ENCODE data around the gene TDP1.

Gene TDP1

GRCh38 chr14:90056826-90057225 is 101.1 kb downstream of the TDP1 start:
- Histone ChIP-seq H3K4me1 (ENCODE audit: insufficient read depth, poor library complexity, severe bottlenecking) (peaks cover 3% of the 10 kb centered on the region), H3K9me3 (ENCODE audit: severe bottlenecking) (no peaks in the 10 kb centered on the region), H3K27me3 (ENCODE audit: insufficient read depth, poor library complexity, severe bottlenecking) (peaks cover 78% of the 10 kb centered on the region), H3K27ac (ENCODE audit: poor library complexity, severe bottlenecking) (no peak overlapping the region), H3K4me3 (ENCODE audit: severe bottlenecking) (no peak overlapping the region), H3K36me3 (ENCODE audit: low read depth) (no peaks in the 10 kb centered on the region)
- no peak for TF ChIP-seq CTCF (IDR thresholded peaks at IDR 0.05; ENCODE audit: poor library complexity, severe bottlenecking)
- no peak for ATAC-seq (ENCODE audit: low read depth)
- DNase-seq (ENCODE audit: low spot score) = no peak

- Histone ChIP-seq H3K4me1 (ENCODE audit: insufficient read depth, poor library complexity, severe bottlenecking) (no peaks in the 10 kb centered on the region), H3K36me3 (ENCODE audit: low read depth) (no peaks in the 10 kb centered on the region), H3K9me3 (ENCODE audit: severe bottlenecking) (no peaks in the 10 kb centered on the region), H3K27me3 (ENCODE audit: insufficient read depth, poor library complexity, severe bottlenecking) (peaks cover 81% of the 10 kb centered on the region), H3K4me3 (ENCODE audit: severe bottlenecking) (no peak overlapping the region), H3K27ac (ENCODE audit: poor library complexity, severe bottlenecking) (no peak overlapping the region)
- no peak for TF ChIP-seq CTCF (IDR thresholded peaks at IDR 0.05; ENCODE audit: poor library complexity, severe bottlenecking)
- ATAC-seq (ENCODE audit: low read depth) = no peak
- DNase-seq (ENCODE audit: low spot score) = no peak
Measured at GRCh38 chr14:90058876-90059458, 103.2 kb downstream of the TDP1 start.

- Histone ChIP-seq H3K36me3 (ENCODE audit: low read depth) (no peaks in the 10 kb centered on the region), H3K27me3 (ENCODE audit: insufficient read depth, poor library complexity, severe bottlenecking) (peaks cover 87% of the 10 kb centered on the region), H3K4me1 (ENCODE audit: insufficient read depth, poor library complexity, severe bottlenecking) (no peaks in the 10 kb centered on the region), H3K4me3 (ENCODE audit: severe bottlenecking) (peak overlapping the region; percentile 21), H3K9me3 (ENCODE audit: severe bottlenecking) (no peaks in the 10 kb centered on the region), H3K27ac (ENCODE audit: poor library complexity, severe bottlenecking) (no peak overlapping the region)
- ATAC-seq (ENCODE audit: low read depth) (peak; percentile 87), DNase-seq (ENCODE audit: low spot score) (peak; percentile 68)
- TF ChIP-seq CTCF (IDR thresholded peaks at IDR 0.05; ENCODE audit: poor library complexity, severe bottlenecking) = peak; percentile 67
Measured at GRCh38 chr14:90060312-90060964, 104.7 kb downstream of the TDP1 start.

- no peaks in the 10 kb centered on the region for H3K4me1 ChIP-seq (ENCODE audit: insufficient read depth, poor library complexity, severe bottlenecking)
- peaks cover 85% of the 10 kb centered on the region for H3K27me3 ChIP-seq (ENCODE audit: insufficient read depth, poor library complexity, severe bottlenecking)
- ATAC-seq (ENCODE audit: low read depth) = peak; percentile 9; the same call in 2 of the 3 replicates
- DNase-seq (ENCODE audit: low spot score) = peak; percentile 73
- peak overlapping the region; percentile 21 for H3K4me3 ChIP-seq (ENCODE audit: severe bottlenecking)
- H3K27ac ChIP-seq (ENCODE audit: poor library complexity, severe bottlenecking) = no peak overlapping the region
- no peaks in the 10 kb centered on the region for H3K36me3 ChIP-seq (ENCODE audit: low read depth)
- H3K9me3 ChIP-seq (ENCODE audit: severe bottlenecking) = no peaks in the 10 kb centered on the region
- TF ChIP-seq CTCF (IDR thresholded peaks at IDR 0.05; ENCODE audit: poor library complexity, severe bottlenecking) = no peak
Measured at GRCh38 chr14:90060965-90061684, 105.4 kb downstream of the TDP1 start.
